Measurements from ENCODE around the gene KCNIP1. TPM values are rescaled to one million over a fixed set of nuclear protein-coding genes. Genes with fewer than 3 reads are reported as not detected.

Gene KCNIP1
- total and polyA plus RNA-seq, 4 donors: 0.13 to 1.8 (median 0.72) TPM

DNA sequence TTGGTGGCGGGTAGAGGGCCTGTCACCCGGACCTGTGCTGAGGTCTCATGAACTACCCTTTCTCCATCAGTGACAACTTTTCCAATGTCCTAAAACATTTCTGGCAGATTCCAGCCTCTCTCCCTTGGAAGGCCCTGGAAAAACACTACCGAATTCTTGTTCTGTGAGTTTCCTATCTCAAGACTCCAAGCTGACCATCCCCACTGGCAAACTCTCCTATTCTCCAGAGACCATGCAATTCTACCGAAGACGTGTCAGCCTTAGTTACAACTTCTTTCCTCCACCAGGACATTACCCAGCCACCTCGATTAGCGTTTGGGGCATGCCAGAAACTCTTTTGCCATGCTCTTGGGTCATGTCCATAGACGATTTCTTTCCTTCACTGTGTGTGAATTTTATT, 252.9 kb downstream of the KCNIP1 start:
- peaks cover 0 to 9% (median 4%) of the 10 kb centered on the region in 5 donors for H3K4me1 ChIP-seq (ENCODE audit: control insufficient read depth in 5 of 5, insufficient read depth in 5 of 5, low read length in 5 of 5)
- H3K9ac ChIP-seq (ENCODE audit: insufficient read depth in 1 of 2, low read length in 2 of 2): no peak overlapping the region
- TF ChIP-seq, protein P1, sequence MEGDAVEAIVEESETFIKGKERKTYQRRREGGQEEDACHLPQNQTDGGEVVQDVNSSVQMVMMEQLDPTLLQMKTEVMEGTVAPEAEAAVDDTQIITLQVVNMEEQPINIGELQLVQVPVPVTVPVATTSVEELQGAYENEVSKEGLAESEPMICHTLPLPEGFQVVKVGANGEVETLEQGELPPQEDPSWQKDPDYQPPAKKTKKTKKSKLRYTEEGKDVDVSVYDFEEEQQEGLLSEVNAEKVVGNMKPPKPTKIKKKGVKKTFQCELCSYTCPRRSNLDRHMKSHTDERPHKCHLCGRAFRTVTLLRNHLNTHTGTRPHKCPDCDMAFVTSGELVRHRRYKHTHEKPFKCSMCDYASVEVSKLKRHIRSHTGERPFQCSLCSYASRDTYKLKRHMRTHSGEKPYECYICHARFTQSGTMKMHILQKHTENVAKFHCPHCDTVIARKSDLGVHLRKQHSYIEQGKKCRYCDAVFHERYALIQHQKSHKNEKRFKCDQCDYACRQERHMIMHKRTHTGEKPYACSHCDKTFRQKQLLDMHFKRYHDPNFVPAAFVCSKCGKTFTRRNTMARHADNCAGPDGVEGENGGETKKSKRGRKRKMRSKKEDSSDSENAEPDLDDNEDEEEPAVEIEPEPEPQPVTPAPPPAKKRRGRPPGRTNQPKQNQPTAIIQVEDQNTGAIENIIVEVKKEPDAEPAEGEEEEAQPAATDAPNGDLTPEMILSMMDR (IDR thresholded peaks at IDR 0.05; ENCODE audit: control extremely low read depth, extremely low read depth): no peak
- peak overlapping the region in 1 of 2 donors; percentile 85 for H3K27ac ChIP-seq (ENCODE audit: low read depth in 1 of 2, low read length in 1 of 2)
- H3K9me3 ChIP-seq (ENCODE audit: control insufficient read depth in 4 of 4, insufficient read depth in 3 of 4, low read length in 3 of 4): no peaks in the 10 kb centered on the region
- no peaks in the 10 kb centered on the region for H3K27me3 ChIP-seq (ENCODE audit: control insufficient read depth in 3 of 3, insufficient read depth in 3 of 3, low read length in 2 of 3)
- no peak for ATAC-seq (ENCODE audit: insufficient read depth, low FRiP score)
- no peak overlapping the region for H3K4me3 ChIP-seq
- H3K36me3 ChIP-seq (ENCODE audit: control insufficient read depth in 4 of 4, insufficient read depth in 4 of 4, low read length in 4 of 4): no peaks in the 10 kb centered on the region
- no peak for DNase-seq
- 80 to 96% methylated on average over 8 of the region's 8 CpGs for WGBS, 2 donors

DNA sequence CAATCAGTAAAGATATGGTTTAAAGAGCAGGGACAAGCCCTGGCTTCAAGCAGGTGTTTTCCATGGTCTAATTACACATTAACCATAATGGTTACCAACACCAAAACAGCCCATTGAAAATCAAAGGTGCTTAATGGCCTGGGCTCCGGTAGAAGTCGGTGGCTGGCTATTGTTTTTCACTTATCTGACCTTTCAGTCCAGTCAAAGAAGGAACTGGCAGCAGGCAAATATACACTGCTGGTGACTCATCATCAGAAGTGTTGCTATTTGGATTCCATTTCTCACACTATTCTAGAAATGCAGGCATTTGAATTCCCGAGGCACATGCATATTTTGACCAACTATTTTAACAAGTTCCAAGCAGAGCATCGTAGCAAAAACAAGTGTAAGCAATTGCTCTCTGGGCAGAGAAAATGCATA, 253.4 kb downstream of the KCNIP1 start:
- DNase-seq (no peak), ATAC-seq (ENCODE audit: insufficient read depth, low FRiP score) (peak; percentile 78)
- WGBS, 2 donors: 30 to 53% methylated on average over 4 of the region's 4 CpGs
- no peak overlapping the region for H3K4me3 ChIP-seq
- H3K27me3 ChIP-seq (ENCODE audit: control insufficient read depth in 3 of 3, insufficient read depth in 3 of 3, low read length in 2 of 3): no peaks in the 10 kb centered on the region
- H3K36me3 ChIP-seq (ENCODE audit: control insufficient read depth in 4 of 4, insufficient read depth in 4 of 4, low read length in 4 of 4): no peaks in the 10 kb centered on the region
- no peak overlapping the region for H3K9ac ChIP-seq (ENCODE audit: insufficient read depth in 1 of 2, low read length in 2 of 2)
- no peaks in the 10 kb centered on the region for H3K9me3 ChIP-seq (ENCODE audit: control insufficient read depth in 4 of 4, insufficient read depth in 3 of 4, low read length in 3 of 4)
- peaks cover 0 to 6% (median 2%) of the 10 kb centered on the region in 5 donors for H3K4me1 ChIP-seq (ENCODE audit: control insufficient read depth in 5 of 5, insufficient read depth in 5 of 5, low read length in 5 of 5)
- H3K27ac ChIP-seq (ENCODE audit: low read depth in 1 of 2, low read length in 1 of 2): peak overlapping the region in 1 of 2 donors; percentile 85
- TF ChIP-seq, protein P1 (IDR thresholded peaks at IDR 0.05; ENCODE audit: control extremely low read depth, extremely low read depth): no peak

DNA sequence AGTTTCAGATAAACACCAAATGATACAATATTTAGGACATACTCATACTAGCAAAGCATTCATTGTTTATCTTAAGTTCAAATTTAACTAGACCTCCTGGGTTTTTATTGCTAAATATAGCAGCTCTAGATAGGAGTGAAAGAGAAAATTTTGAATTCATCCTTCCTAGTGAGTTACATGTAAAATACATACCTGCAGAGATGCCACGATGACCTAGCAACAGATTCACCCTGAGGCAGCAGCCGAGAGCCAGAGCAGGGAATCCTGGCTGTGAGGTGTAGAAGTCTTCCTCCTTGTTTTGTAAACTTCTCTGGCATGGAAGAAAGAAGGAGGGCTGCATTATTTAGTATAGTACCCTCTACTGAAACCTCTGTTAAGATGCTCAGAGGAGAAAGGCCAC, 253.8 kb downstream of the KCNIP1 start:
- Histone ChIP-seq H3K4me1 (ENCODE audit: control insufficient read depth in 5 of 5, insufficient read depth in 5 of 5, low read length in 5 of 5) (peaks cover 0 to 6% (median 0%) of the 10 kb centered on the region in 5 donors), H3K9ac (ENCODE audit: insufficient read depth in 1 of 2, low read length in 2 of 2) (no peak overlapping the region), H3K4me3 (no peak overlapping the region), H3K9me3 (ENCODE audit: control insufficient read depth in 4 of 4, insufficient read depth in 3 of 4, low read length in 3 of 4) (no peaks in the 10 kb centered on the region), H3K27ac (ENCODE audit: low read depth in 1 of 2, low read length in 1 of 2) (peak overlapping the region in 1 of 2 donors; percentile 85), H3K36me3 (ENCODE audit: control insufficient read depth in 4 of 4, insufficient read depth in 4 of 4, low read length in 4 of 4) (no peaks in the 10 kb centered on the region), H3K27me3 (ENCODE audit: control insufficient read depth in 3 of 3, insufficient read depth in 3 of 3, low read length in 2 of 3) (no peaks in the 10 kb centered on the region)
- DNase-seq: no peak
- 89 to 90% methylated on average over 2 of the region's 2 CpGs for WGBS, 2 donors
- ATAC-seq (ENCODE audit: insufficient read depth, low FRiP score): no peak
- TF ChIP-seq, protein P1 (IDR thresholded peaks at IDR 0.05; ENCODE audit: control extremely low read depth, extremely low read depth): no peak

DNA sequence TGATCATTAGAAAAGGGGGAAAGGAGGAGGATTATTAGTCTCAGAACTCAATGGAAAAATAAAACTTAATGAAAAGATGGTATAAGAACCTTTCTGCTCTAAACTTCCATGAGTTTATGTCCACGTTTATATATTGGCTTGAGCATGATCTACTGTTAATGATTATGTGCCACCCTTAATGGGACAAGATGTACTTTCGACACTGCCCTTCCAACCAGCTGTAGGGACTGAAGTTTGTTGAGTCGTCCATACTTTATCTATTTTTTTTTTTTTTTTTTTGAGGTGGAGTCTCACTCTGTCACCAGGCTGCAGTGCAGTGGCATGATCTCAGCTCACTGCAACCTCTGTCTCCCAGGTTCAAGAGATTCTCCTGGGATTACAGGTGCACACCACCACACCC, 254.7 kb downstream of the KCNIP1 start:
- H3K4me1 ChIP-seq (ENCODE audit: control insufficient read depth in 5 of 5, insufficient read depth in 5 of 5, low read length in 5 of 5): peaks cover 0 to 6% (median 0%) of the 10 kb centered on the region in 5 donors
- H3K27me3 ChIP-seq (ENCODE audit: control insufficient read depth in 3 of 3, insufficient read depth in 3 of 3, low read length in 2 of 3): no peaks in the 10 kb centered on the region
- H3K9me3 ChIP-seq (ENCODE audit: control insufficient read depth in 4 of 4, insufficient read depth in 3 of 4, low read length in 3 of 4): no peaks in the 10 kb centered on the region
- no peak overlapping the region for H3K4me3 ChIP-seq
- WGBS, 2 donors: 90 to 95% methylated on average over 3 of the region's 3 CpGs
- DNase-seq: no peak
- H3K27ac ChIP-seq (ENCODE audit: low read depth in 1 of 2, low read length in 1 of 2): peak overlapping the region in 1 of 2 donors; percentile 77
- TF ChIP-seq, protein P1 (IDR thresholded peaks at IDR 0.05; ENCODE audit: control extremely low read depth, extremely low read depth): no peak
- no peak for ATAC-seq (ENCODE audit: insufficient read depth, low FRiP score)
- H3K36me3 ChIP-seq (ENCODE audit: control insufficient read depth in 4 of 4, insufficient read depth in 4 of 4, low read length in 4 of 4): no peaks in the 10 kb centered on the region
- H3K9ac ChIP-seq (ENCODE audit: insufficient read depth in 1 of 2, low read length in 2 of 2): no peak overlapping the region

Data from lung (tissue), 12 donors.